Upper lobe of left lung (tissue), 4 donors: ENCODE results near the gene LGALS7B.

ENCODE experiments used
- CTCF ChIP-seq, 6 experiments: fragments of 450-650 bp in 4 of 6; fragments of 200-600 bp in 2 of 6; sonication (generic) in 2 of 6; IDR thresholded peaks; one replicate each; pipeline ENCODE4 v1.5.1; 2016 to 2019; ENCODE audit warnings: antibody characterized with exemption in 6 of 6
- EP300 ChIP-seq, 4 donors: sonication (generic); formaldehyde crosslinking; IDR thresholded peaks; one replicate each; pipeline ENCODE4 v1.5.1; 2017; ENCODE audit warnings: antibody characterized with exemption in 4 of 4, control low read depth in 2 of 4
- POLR2A ChIP-seq, 4 donors: fragments of 450-650 bp; IDR thresholded peaks; one replicate each; pipeline ENCODE4 v1.5.1; 2016 to 2017; ENCODE audit warnings: antibody characterized with exemption in 4 of 4, mild to moderate bottlenecking in 2 of 4
- POLR2AphosphoS5 ChIP-seq, 2 donors: sonication (generic); formaldehyde crosslinking; IDR thresholded peaks; one replicate each; pipeline ENCODE4 v1.5.1; 2017; ENCODE audit warnings: antibody characterized with exemption in 2 of 2

GRCh38 chr19:38805180-38805579, 16.2 kb downstream of the LGALS7B start:
- no peak for TF ChIP-seq POLR2A (IDR thresholded peaks at IDR 0.05)
- no peak for TF ChIP-seq CTCF (IDR thresholded peaks at IDR 0.05)
- TF ChIP-seq EP300 (IDR thresholded peaks at IDR 0.05): no peak
- TF ChIP-seq POLR2AphosphoS5 (IDR thresholded peaks at IDR 0.05): no peak
